Osteoblast (primary cell): ENCODE results near the gene KIF15. TPM values are rescaled to one million over a fixed set of nuclear protein-coding genes. Genes with fewer than 3 reads are reported as not detected.
"Not testable (repeated sequence)": the region's sequence is repeated elsewhere in the genome, so short reads cannot be mapped to it uniquely, and the experiment has no call there.

Source experiments
- DNase-seq: peaks from one replicate; pipeline ENCODE4 v3.0.0; 2011; ENCODE audit warnings: low spot score, mixed read lengths; ENCODE audit not compliant: insufficient read length; ENCODE audit errors: missing footprints
- H2AFZ ChIP-seq: 2 replicates; pipeline ENCODE4 v1.6.0; 2011; ENCODE audit warnings: mild to moderate bottlenecking, low read length
- H3K27ac ChIP-seq: 2 replicates; pipeline ENCODE4 v1.5.1; 2011; ENCODE audit warnings: mild to moderate bottlenecking, low read depth, low read length, moderate library complexity
- H3K27me3 ChIP-seq: 2 replicates; pipeline ENCODE4 v1.6.0; 2012; ENCODE audit warnings: mild to moderate bottlenecking, control low read depth, inconsistent platforms, low read length, moderate library complexity; ENCODE audit not compliant: insufficient read depth
- H3K36me3 ChIP-seq: 2 replicates; pipeline ENCODE4 v1.5.1; 2011; ENCODE audit warnings: mild to moderate bottlenecking, low read length, control low read depth, moderate library complexity; ENCODE audit not compliant: insufficient read depth
- H3K4me1 ChIP-seq: 2 replicates; pipeline ENCODE4 v1.5.1; 2011; ENCODE audit warnings: mild to moderate bottlenecking, low read length, control low read depth, moderate library complexity; ENCODE audit not compliant: insufficient read depth
- H3K4me2 ChIP-seq: 2 replicates; pipeline ENCODE4 v1.6.0; 2011; ENCODE audit warnings: mild to moderate bottlenecking, low read length; ENCODE audit not compliant: insufficient read depth
- H3K4me3 ChIP-seq: fragments of 200-600 bp; sonication (generic); 3 replicates; pipeline ENCODE4 v1.5.1; 2012; ENCODE audit warnings: mild to moderate bottlenecking, low read length, inconsistent platforms; ENCODE audit not compliant: insufficient read depth
- H3K79me2 ChIP-seq: 2 replicates; pipeline ENCODE4 v1.6.0; 2012; ENCODE audit warnings: mild to moderate bottlenecking, low read length, control low read depth, inconsistent platforms; ENCODE audit not compliant: insufficient read depth
- H3K9me3 ChIP-seq: 2 replicates; pipeline ENCODE4 v1.5.1; 2011; ENCODE audit warnings: low read depth, low read length, control low read depth
- H4K20me1 ChIP-seq: 2 replicates; pipeline ENCODE4 v1.6.0; 2012; ENCODE audit warnings: mild to moderate bottlenecking, low read length, control low read depth; ENCODE audit not compliant: insufficient read depth
- CTCF ChIP-seq: IDR thresholded peaks from 2 replicates; pipeline ENCODE4 v1.5.1; 2011; ENCODE audit warnings: mild to moderate bottlenecking, low read depth, low read length, moderate library complexity; ENCODE audit errors: extremely low read depth
- total RNA-seq: library from RNA; depleted of rRNA; stranded (reverse); fragments of >200 nt; gene quantifications from 2 replicates; pipeline ENCODE4 v1.2.3, GENCODE V29; 2012

The KIF15 gene
- total RNA-seq, 1 donor = 1.8 TPM

GRCh38 chr3:44803298-44803697 lies 41.7 kb downstream of the KIF15 start:
- Histone ChIP-seq H3K4me1 (no peaks in the 10 kb centered on the region), H3K4me2 (no peak overlapping the region), H2AFZ (no peak overlapping the region), H3K9me3 (no peaks in the 10 kb centered on the region), H3K36me3 (peaks cover 8% of the 10 kb centered on the region), H3K27ac (no peak overlapping the region), H3K4me3 (no peak overlapping the region), H4K20me1 (no peaks in the 10 kb centered on the region), H3K79me2 (no peaks in the 10 kb centered on the region), H3K27me3 (no peaks in the 10 kb centered on the region)
- no peak for DNase-seq
- no peak for TF ChIP-seq CTCF

DNA sequence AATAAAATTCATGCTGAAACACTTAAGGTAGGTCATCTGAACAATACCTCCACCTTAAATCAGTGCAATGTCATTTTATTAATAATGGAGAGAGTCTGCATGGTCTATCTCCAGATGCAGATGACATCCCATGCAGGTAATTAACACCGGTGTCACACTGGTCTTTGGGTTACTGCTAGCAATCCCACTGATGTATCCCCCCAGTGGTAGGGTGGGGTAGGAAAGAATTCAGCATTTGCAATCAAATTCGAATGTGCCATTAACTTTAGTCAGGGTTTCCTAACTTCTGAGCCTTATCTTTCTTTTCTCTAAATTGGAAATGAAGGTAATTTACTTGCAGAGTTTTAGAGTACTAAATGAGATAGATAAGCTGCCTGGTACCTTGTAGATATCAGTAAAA lies 44.4 kb downstream of the KIF15 start:
- H3K4me2 ChIP-seq = no peak overlapping the region
- no peaks in the 10 kb centered on the region for H3K27me3 ChIP-seq
- H4K20me1 ChIP-seq = no peaks in the 10 kb centered on the region
- no peak overlapping the region for H2AFZ ChIP-seq
- no peaks in the 10 kb centered on the region for H3K79me2 ChIP-seq
- H3K9me3 ChIP-seq = no peaks in the 10 kb centered on the region
- H3K4me3 ChIP-seq = no peak overlapping the region
- peaks cover 5% of the 10 kb centered on the region for H3K36me3 ChIP-seq
- no peak for TF ChIP-seq CTCF
- H3K27ac ChIP-seq = no peak overlapping the region
- DNase-seq = no peak
- no peaks in the 10 kb centered on the region for H3K4me1 ChIP-seq

DNA sequence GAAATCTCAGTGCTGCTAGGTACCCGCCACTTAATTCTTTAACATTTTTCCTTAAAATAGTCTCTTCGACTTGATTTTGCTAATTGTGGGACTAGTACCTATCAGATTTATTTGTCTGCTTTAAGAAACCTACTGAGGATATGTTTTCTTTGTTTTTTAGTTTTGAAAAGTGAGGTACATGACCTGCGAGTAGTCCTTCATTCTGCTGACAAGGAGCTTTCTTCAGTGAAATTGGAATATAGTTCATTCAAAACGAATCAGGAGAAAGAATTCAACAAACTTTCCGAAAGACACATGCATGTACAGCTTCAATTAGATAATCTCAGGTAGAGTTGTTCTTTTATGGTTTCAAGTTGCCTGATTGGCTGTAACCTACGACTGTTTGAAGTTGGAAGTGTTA lies 53.2 kb downstream of the KIF15 start:
- H3K79me2 ChIP-seq = no peaks in the 10 kb centered on the region
- no peak overlapping the region for H2AFZ ChIP-seq
- H3K4me2 ChIP-seq = no peak overlapping the region
- no peaks in the 10 kb centered on the region for H4K20me1 ChIP-seq
- TF ChIP-seq CTCF = no peak
- DNase-seq = no peak
- H3K9me3 ChIP-seq = no peaks in the 10 kb centered on the region
- H3K36me3 ChIP-seq = no peaks in the 10 kb centered on the region
- H3K27me3 ChIP-seq = no peaks in the 10 kb centered on the region
- H3K4me1 ChIP-seq = no peaks in the 10 kb centered on the region
- no peak overlapping the region for H3K27ac ChIP-seq
- H3K4me3 ChIP-seq = no peak overlapping the region

DNA sequence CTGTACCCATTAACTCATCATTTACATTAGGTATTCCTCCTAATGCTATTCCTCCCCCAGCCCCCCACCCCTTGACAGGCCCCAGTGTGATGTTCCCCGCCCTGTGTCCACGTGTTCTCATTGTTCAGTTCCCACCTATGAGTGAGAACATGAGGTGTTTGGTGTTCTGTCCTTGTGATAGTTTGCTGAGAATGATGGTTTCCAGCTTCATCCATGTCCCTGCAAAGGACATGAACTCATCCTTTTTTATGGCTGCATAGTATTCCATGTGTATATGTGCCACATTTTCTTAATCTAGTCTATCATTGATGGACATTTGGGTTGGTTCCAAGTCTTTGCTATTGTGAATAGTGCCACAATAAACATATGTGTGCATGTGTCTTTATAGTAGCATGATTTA lies 54.7 kb downstream of the KIF15 start:
- H3K36me3 ChIP-seq, H2AFZ ChIP-seq, DNase-seq: not testable (repeated sequence)

DNA sequence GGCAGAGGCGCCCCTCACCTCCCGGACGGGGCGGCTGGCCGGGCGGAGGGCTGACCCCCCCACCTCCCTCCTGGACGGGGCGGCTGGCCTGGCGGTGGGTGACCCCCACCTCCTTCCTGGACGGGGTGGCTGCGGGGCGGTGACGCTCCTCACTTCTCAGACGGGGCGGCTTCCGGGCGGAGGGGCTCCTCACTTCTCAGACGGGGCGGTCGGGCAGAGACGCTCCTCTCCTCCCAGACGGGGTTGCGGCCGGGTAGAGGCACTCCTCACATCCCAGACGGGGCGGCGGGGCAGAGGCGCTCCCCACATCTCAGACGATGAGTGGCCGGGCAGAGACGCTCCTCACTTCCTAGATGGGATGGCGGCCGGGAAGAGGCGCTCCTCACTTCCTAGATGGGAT lies 59.6 kb downstream of the KIF15 start:
- not testable (repeated sequence) for H4K20me1 ChIP-seq, H3K4me3 ChIP-seq, H3K36me3 ChIP-seq, DNase-seq, H3K27me3 ChIP-seq, H3K4me2 ChIP-seq, H2AFZ ChIP-seq, H3K27ac ChIP-seq, H3K79me2 ChIP-seq, H3K9me3 ChIP-seq
- peaks cover 11% of the 10 kb centered on the region for H3K4me1 ChIP-seq

More for the DNA sequence above, 54.7 kb downstream of the KIF15 start:
- not testable (repeated sequence) for H3K4me3 ChIP-seq, H3K4me1 ChIP-seq, H3K9me3 ChIP-seq, H3K27ac ChIP-seq, H3K79me2 ChIP-seq, H3K27me3 ChIP-seq, H3K4me2 ChIP-seq, H4K20me1 ChIP-seq
